Ramos (cell line): ENCODE data around the gene SPATC1L.

Experiments used
- in situ Hi-C: fragments of 300-500 bp; cut with MboI; formaldehyde crosslinking; loops from one replicate; pipeline ENCODE4 v1.14.3; 2022; ENCODE audit warnings: low sequenced_read_pairs; ENCODE audit not compliant: unreplicated experiment

Gene SPATC1L

GRCh38 chr21:46138383-46138970 lies 45.8 kb downstream of the SPATC1L start:
- in situ Hi-C loops = no loop called here

DNA sequence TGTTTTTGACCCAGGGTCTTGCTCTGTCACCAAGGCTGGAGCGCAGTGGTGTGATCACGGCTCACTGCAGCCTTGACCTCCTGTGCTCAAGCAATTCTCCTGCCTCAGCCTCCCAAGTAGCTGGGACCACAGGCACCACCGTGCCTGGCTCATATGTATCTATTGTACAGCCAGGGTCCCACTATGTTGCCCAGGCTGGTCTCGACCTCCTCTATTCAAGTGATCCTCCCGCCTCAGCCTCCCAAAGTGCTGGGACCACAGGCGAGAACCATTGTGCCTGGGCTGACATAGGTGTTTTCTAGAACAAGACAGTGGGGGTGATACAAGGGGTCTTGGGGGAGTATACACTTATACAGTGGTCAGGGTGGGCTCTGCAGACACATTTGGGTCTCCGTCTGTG lies 46.4 kb downstream of the SPATC1L start:
- in situ Hi-C loops = no loop called here

GRCh38 chr21:46136739-46137349 lies 47.4 kb downstream of the SPATC1L start:
- in situ Hi-C loops = no loop called here

DNA sequence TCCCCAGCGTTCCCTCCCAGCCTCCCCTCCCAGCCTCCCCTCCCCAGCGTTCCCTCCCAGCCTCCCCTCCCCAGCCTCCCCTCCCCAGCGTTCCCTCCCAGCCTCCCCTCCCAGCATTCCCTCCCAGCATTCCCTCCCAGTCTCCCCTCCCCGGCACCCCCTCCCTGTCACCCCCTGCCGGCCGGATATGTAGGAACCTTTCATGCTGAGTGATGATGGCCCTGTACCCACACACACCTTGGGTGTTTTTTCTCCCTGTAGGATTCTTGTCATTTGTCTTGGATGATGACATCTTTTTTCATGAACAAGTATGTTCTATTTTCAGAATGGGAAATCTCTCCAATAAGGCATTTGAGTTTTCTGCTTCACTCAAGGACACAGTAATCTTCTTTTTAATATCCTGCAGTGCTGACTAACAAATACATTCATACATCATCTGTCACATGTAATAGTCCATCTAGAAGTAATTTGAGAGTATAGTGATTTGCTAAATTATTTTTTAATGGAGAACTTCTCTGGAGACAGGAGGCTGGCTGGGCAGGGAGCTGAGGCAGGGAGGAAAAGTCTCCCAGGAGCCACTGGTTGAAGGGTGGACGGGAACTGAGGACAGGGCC lies 48.4 kb downstream of the SPATC1L start:
- in situ Hi-C loops = no loop called here

- in situ Hi-C loops = no loop called here
Measured at GRCh38 chr21:46131838-46132651, 52.2 kb downstream of the SPATC1L start.

- in situ Hi-C loops = no loop called here
Measured at GRCh38 chr21:46131588-46131837, 52.7 kb downstream of the SPATC1L start.

DNA sequence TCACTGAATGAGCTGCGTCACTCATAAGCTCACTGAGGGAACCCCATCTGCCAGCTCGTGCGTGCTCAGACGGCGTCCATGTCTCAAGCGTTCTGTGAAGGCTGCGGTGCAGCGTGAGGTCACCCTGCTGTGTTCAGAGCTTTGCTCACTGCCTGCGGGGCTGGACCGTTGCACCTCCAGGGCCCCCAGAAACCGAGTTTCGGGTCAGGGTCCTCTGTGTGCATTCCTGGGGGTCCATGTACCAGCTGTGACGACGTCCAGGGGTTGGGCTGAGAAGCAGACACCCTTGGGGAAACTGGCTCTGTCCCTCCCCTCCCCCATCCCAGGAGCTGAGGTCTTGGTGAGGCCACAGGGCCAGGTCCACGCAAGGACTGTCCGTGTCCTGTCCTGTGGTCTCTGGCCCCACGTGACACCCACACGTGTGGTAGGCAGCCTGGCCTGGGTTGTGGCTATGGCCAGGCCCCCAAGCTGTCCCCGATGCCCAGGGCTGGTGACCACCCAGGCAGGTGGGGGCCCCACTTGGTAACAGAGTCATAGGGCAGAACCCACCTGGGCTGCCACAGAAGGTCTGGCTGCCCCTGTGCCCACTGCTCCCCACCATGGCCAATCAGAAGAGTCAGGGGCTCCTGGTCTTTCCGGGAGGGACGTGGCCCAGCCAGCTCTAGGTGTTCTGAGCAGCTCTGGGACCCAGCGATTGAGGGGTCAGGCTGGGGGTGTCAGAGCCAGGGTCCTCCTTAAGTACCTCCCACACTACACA lies 53.2 kb downstream of the SPATC1L start:
- in situ Hi-C loops = no loop called here

GRCh38 chr21:46129846-46130651 lies 54.2 kb downstream of the SPATC1L start:
- in situ Hi-C loops = no loop called here

GRCh38 chr21:46128933-46129571 lies 55.2 kb downstream of the SPATC1L start:
- in situ Hi-C loops = no loop called here

DNA sequence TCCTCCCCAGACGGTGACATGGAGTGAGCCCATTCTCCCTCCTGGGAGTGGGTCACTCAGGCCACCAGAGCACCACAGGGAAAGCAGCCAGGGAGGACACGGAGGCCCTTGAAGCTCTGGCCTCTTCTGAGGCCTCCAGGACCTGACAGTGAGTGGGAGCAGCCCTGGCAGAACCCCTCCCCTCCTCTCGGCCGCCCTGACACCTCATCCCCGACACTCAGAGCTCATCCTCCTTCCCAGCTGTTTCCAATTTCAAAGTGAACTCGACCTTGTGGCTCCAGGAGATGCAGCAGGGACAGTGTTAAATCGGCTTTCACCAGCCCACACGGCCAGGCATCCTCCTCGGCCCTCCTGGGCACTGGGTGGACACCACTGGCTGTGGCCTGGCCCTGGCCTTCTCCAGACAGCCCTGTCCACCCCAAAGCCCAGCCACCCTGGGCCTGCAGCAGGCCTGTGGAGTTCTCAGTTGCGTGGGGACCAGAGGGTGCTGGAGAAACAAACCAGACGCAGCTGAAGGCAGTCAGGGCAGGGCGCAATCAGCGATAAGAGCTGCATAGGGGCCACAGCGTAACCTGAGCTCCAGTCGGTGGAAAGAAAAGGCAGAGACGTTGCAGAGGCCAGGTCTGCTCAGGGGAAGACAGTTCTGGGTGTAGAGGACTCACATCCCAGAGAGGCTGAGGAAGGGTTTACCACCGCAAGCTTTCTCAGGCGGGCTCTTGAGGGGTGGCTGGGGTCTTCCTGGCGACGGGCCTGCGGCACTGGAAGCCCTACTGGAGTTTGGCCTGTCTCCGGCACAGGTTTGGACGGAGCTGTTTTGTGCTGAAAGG lies 55.9 kb downstream of the SPATC1L start:
- in situ Hi-C loops = no loop called here

- in situ Hi-C loops = no loop called here
Measured at GRCh38 chr21:46127239-46128105, 56.8 kb downstream of the SPATC1L start.

DNA sequence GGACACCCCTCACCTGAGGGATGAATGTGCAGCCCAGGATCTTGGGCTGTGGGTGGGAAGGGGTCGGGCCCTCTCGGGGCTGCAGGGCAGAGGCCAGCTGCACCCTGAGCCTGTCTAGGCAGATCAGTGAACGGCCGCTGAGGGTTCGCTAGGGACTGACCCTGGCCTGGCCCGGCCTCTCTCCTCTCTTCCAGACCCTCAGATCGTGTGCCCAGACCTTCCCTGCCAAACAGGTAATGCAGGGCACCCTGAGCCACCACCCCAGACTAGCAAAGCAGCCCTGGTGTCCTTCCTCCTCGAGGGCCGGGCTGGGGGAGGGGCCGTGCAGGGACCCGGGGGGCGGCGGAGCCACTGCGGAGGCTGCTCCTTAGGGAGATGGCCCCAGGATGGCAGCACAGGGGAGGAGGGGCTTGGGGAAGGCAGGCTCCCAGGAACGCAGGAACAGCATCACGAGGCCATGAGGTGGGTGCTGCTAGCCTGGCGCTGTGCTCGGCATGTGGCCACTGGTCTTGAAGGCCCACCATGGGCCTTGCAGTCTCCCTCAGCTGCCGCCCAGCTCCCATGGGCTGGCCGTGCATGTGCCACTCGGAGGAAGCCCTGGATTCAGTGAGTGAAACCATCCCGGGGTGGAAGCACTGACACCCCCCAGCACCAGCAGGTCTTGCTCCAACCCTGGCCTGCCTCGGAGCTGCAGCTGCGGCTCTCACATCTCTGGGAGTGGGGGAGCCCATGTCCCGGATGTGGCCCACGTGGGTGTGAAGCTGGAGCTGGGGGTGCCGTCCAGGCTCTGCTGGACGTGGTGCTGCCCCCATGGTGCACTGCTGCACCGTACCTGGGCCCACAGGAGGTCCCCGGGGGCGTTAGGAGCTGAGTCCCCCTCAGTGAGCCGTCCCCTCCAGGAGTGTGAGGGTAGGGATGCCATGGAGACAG lies 57.7 kb downstream of the SPATC1L start:
- in situ Hi-C loops = no loop called here

GRCh38 chr21:46125846-46126301 lies 58.4 kb downstream of the SPATC1L start:
- in situ Hi-C loops = no loop called here

DNA sequence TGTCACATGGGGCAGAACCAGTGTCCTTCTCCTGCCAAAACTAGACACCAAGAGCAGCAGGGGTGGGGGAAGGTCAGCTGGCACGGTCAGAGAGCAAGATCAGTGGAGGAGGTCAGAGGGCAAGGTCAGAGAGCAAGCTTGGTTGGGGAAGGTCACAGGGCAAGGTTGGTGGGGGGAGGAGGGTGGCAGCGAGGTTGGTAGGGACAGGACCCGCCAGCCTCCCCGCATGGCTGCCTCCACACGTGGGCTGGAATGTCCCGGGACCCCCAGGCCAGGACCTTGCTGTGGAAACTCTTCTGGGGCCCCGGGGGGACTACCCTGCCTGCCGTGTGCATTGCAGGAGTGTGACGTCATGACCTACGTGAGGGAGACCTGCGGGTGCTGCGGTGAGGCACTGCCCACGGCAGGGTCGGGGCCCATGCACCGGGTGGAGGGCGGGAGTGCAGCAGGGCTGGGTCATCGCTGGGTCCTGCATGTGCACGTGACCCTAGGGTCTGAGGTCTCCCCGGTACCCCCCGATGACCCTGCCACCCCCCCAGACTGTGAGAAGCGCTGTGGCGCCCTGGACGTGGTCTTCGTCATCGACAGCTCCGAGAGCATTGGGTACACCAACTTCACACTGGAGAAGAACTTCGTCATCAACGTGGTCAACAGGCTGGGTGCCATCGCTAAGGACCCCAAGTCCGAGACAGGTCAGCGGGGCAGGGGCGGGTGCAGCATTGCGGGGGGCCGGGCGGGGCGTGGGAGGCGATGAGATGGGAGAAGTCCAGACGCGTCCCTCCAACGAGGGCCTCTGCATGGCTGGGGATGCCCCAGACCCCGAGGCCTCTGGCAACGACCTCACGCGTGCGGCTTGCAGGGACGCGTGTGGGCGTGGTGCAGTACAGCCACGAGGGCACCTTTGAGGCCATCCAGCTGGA lies 59.1 kb downstream of the SPATC1L start:
- in situ Hi-C loops = no loop called here

DNA sequence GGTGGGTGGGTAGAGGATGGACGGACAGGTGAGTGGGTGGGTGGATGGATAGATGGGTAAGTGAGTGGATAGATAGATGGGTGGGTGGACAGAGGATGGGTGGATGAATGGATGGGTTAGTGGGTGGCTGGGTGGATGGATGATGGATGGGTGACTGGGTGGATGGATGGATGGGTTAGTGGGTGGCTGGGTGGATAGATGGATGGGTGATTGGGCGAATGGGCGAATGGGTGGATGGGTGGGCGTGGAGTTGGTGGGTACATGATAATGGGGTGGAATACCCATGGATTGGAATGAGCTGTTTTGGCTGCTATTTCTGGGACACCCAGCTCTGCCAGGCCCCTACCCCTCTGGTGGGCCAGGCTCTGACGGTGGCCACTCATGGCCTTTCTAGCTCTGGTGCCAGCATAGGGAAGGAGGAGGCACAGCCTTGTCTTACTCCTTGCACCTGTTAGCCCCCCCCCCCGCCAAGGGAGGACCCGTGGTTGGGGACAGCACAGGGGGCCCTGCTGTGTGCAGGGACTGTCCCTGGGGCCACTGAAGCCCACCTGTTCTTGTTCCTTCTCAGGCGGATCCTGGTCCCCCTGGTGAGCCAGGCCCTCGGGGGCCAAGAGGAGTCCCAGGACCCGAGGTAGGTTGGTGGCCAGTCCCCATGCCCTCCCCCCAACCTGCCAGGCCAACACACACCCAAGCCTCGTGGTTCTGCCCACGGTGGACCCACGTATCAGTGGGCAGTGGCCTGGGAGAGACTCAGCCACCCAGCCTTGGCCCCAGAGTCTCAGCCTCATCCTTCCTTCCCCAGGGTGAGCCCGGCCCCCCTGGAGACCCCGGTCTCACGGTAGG lies 60.0 kb downstream of the SPATC1L start:
- in situ Hi-C loops = no loop called here
